Measurements from ENCODE around the gene SHISA8. TPM values are rescaled to one million over a fixed set of nuclear protein-coding genes. Genes with fewer than 3 reads are reported as not detected.

Gene SHISA8
- not detected in 2 replicates for total RNA-seq

DNA sequence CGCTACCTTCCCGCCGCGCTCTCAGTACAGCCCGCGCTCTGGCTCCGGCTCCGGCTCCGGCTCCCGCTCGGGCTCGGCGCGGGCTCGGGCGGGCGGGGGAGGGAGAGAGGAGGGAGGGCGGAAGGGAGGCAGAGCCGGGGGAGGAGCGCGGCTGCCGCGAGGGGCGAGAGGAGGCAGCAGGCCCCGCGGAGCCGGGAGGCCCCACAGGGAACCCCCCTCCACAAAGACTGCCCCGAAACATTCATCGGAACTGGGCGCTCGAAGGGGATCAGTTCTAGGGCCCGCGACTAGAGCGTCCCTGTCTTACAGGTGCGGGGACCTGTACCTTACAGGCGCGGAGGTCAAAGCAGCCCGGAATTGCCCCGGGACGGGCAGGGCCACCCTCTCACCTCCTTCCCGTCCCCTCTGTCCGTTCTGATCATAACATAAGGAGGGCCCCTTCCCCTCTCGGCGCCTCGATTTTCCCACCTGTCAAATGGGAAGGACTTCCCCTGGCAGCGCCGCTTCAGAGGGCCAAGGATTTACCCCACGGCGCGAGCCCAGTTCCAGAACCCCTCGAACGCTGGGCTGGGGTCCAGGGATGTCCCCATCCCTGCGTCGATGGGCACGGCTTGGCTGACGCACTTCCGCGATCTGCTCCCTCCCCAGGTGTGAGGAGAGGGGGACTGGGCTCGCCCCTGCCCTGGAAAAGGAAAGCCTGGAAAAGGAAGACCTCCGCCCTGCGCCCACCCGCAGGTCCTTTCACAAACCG lies at the start of gene SHISA8:
Gene SHISA8 (minus strand): TSS at position 40 of the 751 bp plus-strand sequence. CDS start 407 bp downstream, outside the sequence.
- TF ChIP-seq, protein P1, sequence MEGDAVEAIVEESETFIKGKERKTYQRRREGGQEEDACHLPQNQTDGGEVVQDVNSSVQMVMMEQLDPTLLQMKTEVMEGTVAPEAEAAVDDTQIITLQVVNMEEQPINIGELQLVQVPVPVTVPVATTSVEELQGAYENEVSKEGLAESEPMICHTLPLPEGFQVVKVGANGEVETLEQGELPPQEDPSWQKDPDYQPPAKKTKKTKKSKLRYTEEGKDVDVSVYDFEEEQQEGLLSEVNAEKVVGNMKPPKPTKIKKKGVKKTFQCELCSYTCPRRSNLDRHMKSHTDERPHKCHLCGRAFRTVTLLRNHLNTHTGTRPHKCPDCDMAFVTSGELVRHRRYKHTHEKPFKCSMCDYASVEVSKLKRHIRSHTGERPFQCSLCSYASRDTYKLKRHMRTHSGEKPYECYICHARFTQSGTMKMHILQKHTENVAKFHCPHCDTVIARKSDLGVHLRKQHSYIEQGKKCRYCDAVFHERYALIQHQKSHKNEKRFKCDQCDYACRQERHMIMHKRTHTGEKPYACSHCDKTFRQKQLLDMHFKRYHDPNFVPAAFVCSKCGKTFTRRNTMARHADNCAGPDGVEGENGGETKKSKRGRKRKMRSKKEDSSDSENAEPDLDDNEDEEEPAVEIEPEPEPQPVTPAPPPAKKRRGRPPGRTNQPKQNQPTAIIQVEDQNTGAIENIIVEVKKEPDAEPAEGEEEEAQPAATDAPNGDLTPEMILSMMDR (IDR thresholded peaks at IDR 0.05; ENCODE audit: insufficient read depth, low read depth, low read length), result no peak
- H3K4me3 ChIP-seq (ENCODE audit: low read depth, low read length), result no peak within 1 kb of the TSS
- peak; percentile 50 for DNase-seq (ENCODE audit: low read depth)

DNA sequence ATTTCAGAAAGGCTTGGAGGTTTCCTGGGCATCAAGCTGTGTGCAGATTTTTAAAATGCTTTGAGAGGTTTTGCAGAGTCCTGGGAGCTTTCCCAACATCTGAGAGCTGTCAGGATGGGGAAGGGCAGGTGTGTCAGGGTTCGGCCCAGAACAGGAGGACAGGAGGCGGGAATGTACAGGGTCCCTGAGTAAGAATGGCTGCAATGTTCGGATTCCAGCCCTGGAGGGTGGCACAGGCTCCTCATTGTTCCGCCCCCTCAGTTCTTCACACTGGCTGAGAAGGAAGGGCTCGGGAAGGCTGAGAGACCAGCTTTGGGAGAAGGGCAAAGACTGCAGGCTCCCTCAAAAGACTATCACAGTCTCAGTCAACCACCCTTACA lies 49.2 kb upstream of the SHISA8 start:
- no peak overlapping the region for H3K4me3 ChIP-seq (ENCODE audit: low read depth, low read length)
- DNase-seq (ENCODE audit: low read depth), result no peak
- TF ChIP-seq, protein P1 (IDR thresholded peaks at IDR 0.05; ENCODE audit: insufficient read depth, low read depth, low read length), result no peak

DNA sequence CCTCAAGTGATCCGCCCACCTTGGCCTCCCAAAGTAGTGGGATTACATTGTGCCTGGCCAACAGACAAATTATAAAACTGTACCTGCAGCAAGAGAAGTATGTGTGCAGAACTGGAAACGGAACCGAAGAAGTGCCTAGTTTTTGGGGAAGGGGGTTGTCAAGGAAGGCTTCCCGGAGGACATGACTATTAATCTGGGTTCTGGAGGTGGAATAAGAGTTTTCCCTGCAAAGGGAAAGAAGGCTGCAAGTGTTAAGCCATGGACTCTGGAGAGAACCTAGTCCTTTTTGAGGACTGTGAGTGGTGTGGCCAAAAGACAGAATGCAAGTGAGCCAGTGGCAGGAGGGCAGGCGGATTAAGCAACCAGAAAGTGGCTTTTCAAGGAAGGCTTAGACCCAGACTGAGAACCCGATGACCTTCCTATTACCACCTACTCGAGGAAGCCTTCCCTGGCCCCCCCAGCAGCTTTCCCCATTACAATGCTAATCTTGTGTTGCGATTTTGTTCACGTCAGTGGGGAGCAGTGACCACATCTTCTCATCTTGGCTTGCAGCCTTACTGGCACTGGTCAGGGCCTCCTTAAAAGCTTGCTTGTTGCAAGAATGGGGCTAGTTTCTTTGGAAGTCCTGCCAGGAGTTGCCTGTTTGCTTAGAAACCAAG lies 48.7 kb upstream of the SHISA8 start:
- H3K4me3 ChIP-seq (ENCODE audit: low read depth, low read length), result no peak overlapping the region
- TF ChIP-seq, protein P1 (IDR thresholded peaks at IDR 0.05; ENCODE audit: insufficient read depth, low read depth, low read length), result no peak
- DNase-seq (ENCODE audit: low read depth), result no peak

DNA sequence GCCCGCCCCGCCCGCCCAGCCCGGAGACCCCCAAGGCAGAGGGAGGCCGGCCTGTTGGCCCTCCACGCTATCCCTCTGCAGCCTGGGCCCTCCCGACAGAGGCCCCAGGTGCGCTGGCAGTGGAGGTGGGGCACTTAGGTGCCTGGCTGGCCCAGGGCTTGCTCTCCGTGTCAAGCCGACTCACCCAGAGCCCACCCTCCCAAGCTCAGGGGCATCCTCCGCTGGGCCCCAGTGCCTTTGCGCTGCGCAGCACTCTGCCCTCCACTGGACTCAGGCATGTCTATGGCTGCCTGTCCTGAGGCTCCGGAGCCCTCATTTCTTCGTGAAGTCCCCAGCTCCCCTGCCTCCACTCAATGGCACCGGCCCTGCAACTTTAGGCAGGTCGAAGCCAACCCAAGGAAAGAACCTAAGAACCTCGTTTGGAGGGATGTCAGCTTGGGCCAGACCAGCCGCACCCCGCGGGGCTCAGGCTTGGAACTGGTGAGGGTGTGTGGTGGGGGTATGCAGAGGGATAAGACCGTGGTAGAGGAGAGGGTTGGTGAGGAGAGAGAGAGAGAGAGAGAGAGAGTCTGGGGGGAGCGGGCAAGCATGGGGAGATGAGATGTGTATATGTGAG lies 43.2 kb upstream of the SHISA8 start:
- TF ChIP-seq, protein P1 (IDR thresholded peaks at IDR 0.05; ENCODE audit: insufficient read depth, low read depth, low read length), result no peak
- H3K4me3 ChIP-seq (ENCODE audit: low read depth, low read length), result no peak overlapping the region
- no peak for DNase-seq (ENCODE audit: low read depth)

DNA sequence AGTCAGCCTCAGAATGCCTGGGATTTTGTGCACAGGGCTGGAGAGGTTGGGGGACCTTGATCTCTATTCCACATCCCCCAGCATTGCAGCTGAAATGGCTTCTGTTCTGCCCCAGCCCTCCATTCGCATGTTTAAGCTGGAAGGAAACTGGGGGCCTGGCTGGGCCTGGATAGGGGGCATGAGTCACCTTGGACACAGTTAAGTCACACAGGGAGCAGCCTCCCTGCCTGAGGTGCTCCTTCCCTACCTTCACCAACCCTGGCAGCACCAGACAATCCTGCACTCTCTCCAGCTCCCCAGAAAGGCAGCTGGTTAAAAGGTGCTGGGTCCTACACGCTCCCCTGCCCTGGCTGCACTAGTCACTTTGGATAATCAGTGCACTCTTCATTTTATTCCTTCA lies 37.8 kb upstream of the SHISA8 start:
- TF ChIP-seq, protein P1 (IDR thresholded peaks at IDR 0.05; ENCODE audit: insufficient read depth, low read depth, low read length), result no peak
- no peak for DNase-seq (ENCODE audit: low read depth)
- H3K4me3 ChIP-seq (ENCODE audit: low read depth, low read length), result no peak overlapping the region

DNA sequence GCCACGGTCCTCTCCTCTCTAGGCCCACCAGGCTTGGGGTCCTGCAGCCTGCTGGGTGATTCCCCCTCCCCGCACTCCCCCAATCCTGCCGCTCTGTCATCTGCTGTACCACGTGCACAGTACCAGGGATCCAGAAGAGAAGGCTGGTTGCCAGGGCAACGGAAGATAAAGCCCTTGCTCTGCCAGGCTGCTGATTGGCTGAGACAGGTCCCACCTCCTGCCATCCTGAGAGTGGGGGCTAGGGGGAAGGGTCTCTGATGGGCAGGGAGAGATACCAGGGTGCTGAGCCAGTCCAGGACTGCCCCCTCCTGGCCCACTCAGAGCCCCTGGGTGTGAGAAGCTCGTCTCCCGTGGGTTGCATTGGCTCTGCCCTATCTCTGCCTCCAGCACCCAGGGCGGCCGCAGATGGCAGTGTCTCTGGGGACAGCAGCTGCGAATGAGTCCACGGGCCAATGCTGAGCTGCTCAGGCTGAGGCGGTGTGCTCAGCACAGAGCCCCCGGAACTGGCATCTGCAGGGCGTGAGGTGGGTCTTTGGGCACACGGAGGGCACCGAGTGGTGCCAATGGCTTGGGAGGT lies 37.1 kb upstream of the SHISA8 start, which contains the start of gene SMIM45:
Gene SMIM45 (plus strand): TSS at position 253 of the 577 bp plus-strand sequence.
- TF ChIP-seq, protein P1 (IDR thresholded peaks at IDR 0.05; ENCODE audit: insufficient read depth, low read depth, low read length), result no peak
- H3K4me3 ChIP-seq (ENCODE audit: low read depth, low read length), result no peak within 1 kb of the TSS
- no peak for DNase-seq (ENCODE audit: low read depth)
